ENCODE results near the gene TBX1.

TBX1 gene

GRCh38 chr22:19796160-19796559, 35.6 kb downstream of the TBX1 start:
- H3K36me3 Mint-ChIP-seq (ENCODE audit: low read depth), result peaks cover 9% of the 10 kb centered on the region
- no peak overlapping the region for H3K4me3 Mint-ChIP-seq
- H3K4me1 Mint-ChIP-seq (ENCODE audit: low read depth), result no peaks in the 10 kb centered on the region
- no peak overlapping the region for H3K27ac Mint-ChIP-seq
- peaks cover 6% of the 10 kb centered on the region for H3K9me3 Mint-ChIP-seq
- no peaks in the 10 kb centered on the region for H3K27me3 Mint-ChIP-seq (ENCODE audit: low read depth)

DNA sequence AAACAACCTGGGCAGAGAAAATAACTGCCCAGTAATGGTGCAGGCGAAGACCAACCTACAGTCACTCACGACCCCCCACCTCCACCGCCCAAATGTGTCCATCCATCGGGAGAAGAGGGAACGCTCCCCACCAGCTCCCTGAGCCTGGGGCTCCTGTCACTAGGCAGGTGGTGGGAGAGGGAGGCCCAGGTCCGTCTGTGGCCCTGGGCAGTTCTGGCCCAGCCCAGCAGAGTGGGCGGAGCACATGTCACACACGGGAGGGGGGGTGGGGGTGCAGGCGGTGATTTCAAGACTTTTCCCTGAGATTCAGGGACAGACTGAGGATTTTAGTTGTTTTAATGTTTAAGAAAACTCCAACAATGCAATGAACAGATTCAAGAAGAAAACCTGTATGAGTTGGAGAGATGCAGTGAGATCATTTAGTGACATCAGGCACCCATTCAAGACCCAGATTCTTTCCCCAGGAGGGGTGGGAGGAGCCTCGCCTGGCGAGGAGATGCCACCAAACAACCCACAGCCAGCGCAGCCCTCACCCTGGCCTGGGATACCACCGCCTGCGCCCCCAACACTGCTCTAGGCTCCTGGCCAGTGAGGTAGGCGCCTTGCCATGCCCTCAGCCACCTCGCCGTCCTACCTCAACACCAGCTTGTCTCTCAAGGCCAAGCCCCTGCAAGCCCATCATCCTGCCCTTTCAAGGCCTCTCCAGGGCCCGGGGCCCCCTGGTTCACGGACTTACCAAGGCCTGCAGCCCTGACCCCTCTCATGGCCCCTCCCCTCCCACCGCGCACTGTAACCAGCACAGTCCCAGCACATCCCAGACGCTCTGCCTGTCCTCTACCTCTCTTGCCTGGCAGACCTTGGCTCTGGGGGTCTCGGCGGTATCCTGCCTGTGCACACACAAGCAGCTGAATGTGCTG, 36.8 kb downstream of the TBX1 start:
- H3K4me1 Mint-ChIP-seq (ENCODE audit: low read depth), result no peaks in the 10 kb centered on the region
- no peak overlapping the region for H3K4me3 Mint-ChIP-seq
- no peaks in the 10 kb centered on the region for H3K27me3 Mint-ChIP-seq (ENCODE audit: low read depth)
- no peak overlapping the region for H3K27ac Mint-ChIP-seq
- H3K36me3 Mint-ChIP-seq (ENCODE audit: low read depth), result peaks cover 6% of the 10 kb centered on the region
- no peaks in the 10 kb centered on the region for H3K9me3 Mint-ChIP-seq

GRCh38 chr22:19798003-19798665, 37.6 kb downstream of the TBX1 start:
- H3K9me3 Mint-ChIP-seq, result no peaks in the 10 kb centered on the region
- H3K4me3 Mint-ChIP-seq, result no peak overlapping the region
- H3K36me3 Mint-ChIP-seq (ENCODE audit: low read depth), result peaks cover 6% of the 10 kb centered on the region
- H3K4me1 Mint-ChIP-seq (ENCODE audit: low read depth), result no peaks in the 10 kb centered on the region
- H3K27ac Mint-ChIP-seq, result no peak overlapping the region
- no peaks in the 10 kb centered on the region for H3K27me3 Mint-ChIP-seq (ENCODE audit: low read depth)

DNA sequence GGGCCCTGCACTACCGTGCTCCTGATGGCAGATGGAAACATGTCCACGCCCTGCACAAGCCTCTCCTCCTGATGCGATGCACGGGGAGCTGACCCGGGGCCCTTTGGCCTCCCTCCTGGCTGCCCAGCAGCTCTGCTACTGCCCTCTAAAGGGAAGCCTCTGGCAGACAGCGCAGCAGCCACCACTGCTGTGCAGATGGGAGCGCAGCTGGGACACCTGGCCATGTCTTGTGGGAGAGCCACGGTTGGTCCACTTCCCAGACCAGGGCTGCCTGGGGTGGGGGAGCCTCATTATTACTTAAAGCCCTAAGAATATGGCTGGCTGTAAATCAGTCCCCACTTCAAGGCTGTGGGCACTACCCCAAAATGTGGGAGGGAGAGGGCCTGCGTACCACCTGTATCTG, 38.3 kb downstream of the TBX1 start:
- H3K27me3 Mint-ChIP-seq (ENCODE audit: low read depth), result no peaks in the 10 kb centered on the region
- no peaks in the 10 kb centered on the region for H3K36me3 Mint-ChIP-seq (ENCODE audit: low read depth)
- no peak overlapping the region for H3K27ac Mint-ChIP-seq

GRCh38 chr22:19799322-19800190, 39.0 kb downstream of the TBX1 start:
- Mint-ChIP-seq H3K36me3 (ENCODE audit: low read depth) (no peaks in the 10 kb centered on the region), H3K27me3 (ENCODE audit: low read depth) (no peaks in the 10 kb centered on the region), H3K4me3 (no peak overlapping the region), H3K4me1 (ENCODE audit: low read depth) (no peaks in the 10 kb centered on the region), H3K27ac (no peak overlapping the region), H3K9me3 (no peaks in the 10 kb centered on the region)

More for the DNA sequence above, 38.3 kb downstream of the TBX1 start:
- H3K4me1 Mint-ChIP-seq (ENCODE audit: low read depth), result no peaks in the 10 kb centered on the region
- H3K9me3 Mint-ChIP-seq, result no peaks in the 10 kb centered on the region
- no peak overlapping the region for H3K4me3 Mint-ChIP-seq

DNA sequence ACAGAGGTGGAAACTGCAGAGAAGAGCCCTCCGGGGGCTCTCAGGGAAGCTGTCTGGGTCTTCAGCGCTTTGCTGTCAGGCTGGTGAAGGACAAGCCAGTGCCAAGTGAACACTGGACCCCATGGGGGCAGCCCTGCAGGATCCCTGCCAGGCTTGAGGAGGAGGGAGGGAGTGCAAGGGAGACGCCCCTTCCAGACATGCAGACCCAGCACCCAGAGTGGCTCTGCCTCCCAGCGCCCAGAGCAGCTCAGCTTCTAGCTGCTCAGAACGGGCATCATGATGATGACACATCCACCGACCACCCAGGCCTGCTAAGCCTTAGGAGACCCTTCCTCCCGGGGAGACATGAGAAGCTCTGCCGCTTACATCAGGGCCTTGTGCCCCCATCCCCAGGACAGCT, 39.7 kb downstream of the TBX1 start:
- H3K4me1 Mint-ChIP-seq (ENCODE audit: low read depth), result no peaks in the 10 kb centered on the region

DNA sequence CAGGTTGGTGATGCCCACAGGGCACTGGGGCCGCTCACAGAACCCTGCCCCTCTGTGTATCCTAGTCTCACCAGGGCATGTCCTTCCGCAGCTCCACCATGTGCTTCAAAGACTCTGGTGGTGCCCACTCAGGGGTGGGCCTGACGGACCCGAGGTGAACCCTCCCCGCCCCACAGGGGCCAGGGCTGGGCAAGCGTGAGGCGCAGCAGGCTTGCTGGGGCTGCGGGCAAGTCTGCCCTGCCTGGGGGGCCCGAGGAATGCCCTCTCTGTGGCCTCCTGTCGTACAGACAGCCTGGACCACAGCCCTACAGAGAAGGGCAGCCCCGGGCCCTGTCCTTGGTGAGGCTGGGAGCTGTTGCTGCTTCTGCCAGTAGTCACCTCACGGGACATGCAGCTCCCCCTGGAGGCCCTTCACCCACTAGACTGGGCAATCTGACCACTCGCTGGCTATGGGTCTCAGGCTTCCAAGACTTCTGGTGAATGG, 40.2 kb downstream of the TBX1 start:
- no peaks in the 10 kb centered on the region for H3K4me1 Mint-ChIP-seq (ENCODE audit: low read depth)
- no peak overlapping the region for H3K4me3 Mint-ChIP-seq
- H3K36me3 Mint-ChIP-seq (ENCODE audit: low read depth), result no peaks in the 10 kb centered on the region
- no peaks in the 10 kb centered on the region for H3K27me3 Mint-ChIP-seq (ENCODE audit: low read depth)
- H3K27ac Mint-ChIP-seq, result no peak overlapping the region
- no peaks in the 10 kb centered on the region for H3K9me3 Mint-ChIP-seq

More for the DNA sequence above, 39.7 kb downstream of the TBX1 start:
- H3K36me3 Mint-ChIP-seq (ENCODE audit: low read depth), result no peaks in the 10 kb centered on the region
- H3K27me3 Mint-ChIP-seq (ENCODE audit: low read depth), result no peaks in the 10 kb centered on the region
- no peak overlapping the region for H3K27ac Mint-ChIP-seq
- H3K4me3 Mint-ChIP-seq, result no peak overlapping the region
- H3K9me3 Mint-ChIP-seq, result no peaks in the 10 kb centered on the region

- Mint-ChIP-seq H3K27me3 (ENCODE audit: low read depth) (no peaks in the 10 kb centered on the region), H3K36me3 (ENCODE audit: low read depth) (no peaks in the 10 kb centered on the region), H3K4me3 (no peak overlapping the region), H3K27ac (no peak overlapping the region), H3K4me1 (ENCODE audit: low read depth) (no peaks in the 10 kb centered on the region), H3K9me3 (no peaks in the 10 kb centered on the region)
Measured at GRCh38 chr22:19801340-19802000, 40.9 kb downstream of the TBX1 start.

DNA sequence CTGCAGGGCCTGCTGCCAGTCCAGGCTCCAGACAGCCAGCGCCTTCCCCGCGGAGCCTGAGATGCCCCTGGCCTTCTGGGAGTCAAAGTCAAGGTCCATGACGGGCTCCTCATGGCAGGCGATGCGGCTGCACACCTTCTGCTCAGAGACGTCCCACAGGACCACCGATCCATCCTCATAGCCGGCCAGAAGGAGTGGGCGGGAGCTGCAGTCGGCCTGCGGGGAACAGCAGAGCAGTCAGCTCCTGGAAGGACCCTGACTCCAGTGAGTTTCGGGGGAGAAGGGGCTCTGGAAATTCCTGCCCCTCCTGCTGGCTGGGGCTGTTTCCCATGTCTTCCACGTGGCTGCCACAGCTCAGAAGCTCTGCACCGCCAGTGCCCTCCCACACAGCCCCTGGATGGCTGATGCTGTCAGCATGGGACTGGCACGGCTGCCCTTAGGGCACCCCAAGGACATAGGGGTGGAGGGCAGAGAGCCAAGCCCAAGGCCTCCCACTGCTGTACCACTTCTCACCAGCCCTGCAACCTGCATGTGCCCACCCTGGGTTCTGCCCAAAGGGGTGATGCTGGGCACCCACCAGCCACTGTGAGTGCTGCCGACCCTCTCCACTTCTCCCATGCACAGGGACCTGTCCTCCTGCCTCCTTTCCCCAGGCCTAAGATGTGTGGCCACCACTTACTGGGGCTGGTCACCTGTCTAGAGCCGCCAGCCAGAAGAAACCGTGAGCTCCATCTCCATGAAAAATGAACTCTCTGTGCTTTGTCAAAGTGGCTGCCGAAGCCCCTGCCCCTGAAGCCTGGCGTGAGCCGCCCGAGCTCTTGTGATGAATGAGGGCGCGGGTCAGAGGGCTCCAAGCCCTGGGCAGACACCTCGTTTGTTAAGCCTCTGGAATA, 41.7 kb downstream of the TBX1 start:
- no peaks in the 10 kb centered on the region for H3K27me3 Mint-ChIP-seq (ENCODE audit: low read depth)
- H3K9me3 Mint-ChIP-seq, result no peaks in the 10 kb centered on the region
- H3K4me3 Mint-ChIP-seq, result no peak overlapping the region
- H3K36me3 Mint-ChIP-seq (ENCODE audit: low read depth), result no peaks in the 10 kb centered on the region
- no peaks in the 10 kb centered on the region for H3K4me1 Mint-ChIP-seq (ENCODE audit: low read depth)
- no peak overlapping the region for H3K27ac Mint-ChIP-seq

- no peak overlapping the region for H3K4me3 Mint-ChIP-seq
- no peaks in the 10 kb centered on the region for H3K9me3 Mint-ChIP-seq
- H3K27me3 Mint-ChIP-seq (ENCODE audit: low read depth), result no peaks in the 10 kb centered on the region
- H3K36me3 Mint-ChIP-seq (ENCODE audit: low read depth), result no peaks in the 10 kb centered on the region
- H3K27ac Mint-ChIP-seq, result no peak overlapping the region
- H3K4me1 Mint-ChIP-seq (ENCODE audit: low read depth), result no peaks in the 10 kb centered on the region
Measured at GRCh38 chr22:19802894-19803735, 42.5 kb downstream of the TBX1 start.

DNA sequence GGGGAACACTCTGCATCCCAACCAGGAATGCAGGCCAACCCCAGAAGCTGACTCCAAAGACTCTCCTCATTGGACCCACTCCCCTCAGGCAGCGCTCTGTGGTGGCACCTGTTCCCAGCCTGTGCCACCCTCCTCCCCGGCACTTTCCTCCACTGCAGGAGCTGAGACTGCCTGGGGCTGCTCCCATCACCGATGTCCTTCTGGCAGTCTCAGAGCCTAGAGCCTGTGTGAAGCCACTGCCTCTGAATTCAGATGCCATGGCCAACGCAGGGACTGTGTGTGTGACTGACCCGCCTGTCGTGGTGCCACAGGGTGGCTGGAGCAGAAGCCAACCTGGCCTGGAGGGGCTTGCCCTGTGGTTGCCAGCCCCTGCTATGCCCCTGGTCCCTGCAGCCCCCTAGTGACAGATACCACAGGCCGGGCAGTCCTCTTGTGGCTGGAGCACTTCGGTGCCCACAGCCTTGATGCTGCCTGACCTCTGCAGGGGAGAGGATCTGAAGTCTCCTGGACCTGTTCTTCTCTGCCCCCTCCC, 43.2 kb downstream of the TBX1 start:
- Mint-ChIP-seq H3K36me3 (ENCODE audit: low read depth) (no peaks in the 10 kb centered on the region), H3K4me3 (no peak overlapping the region), H3K27ac (no peak overlapping the region), H3K9me3 (no peaks in the 10 kb centered on the region), H3K27me3 (ENCODE audit: low read depth) (no peaks in the 10 kb centered on the region), H3K4me1 (ENCODE audit: low read depth) (no peaks in the 10 kb centered on the region)

- no peaks in the 10 kb centered on the region for H3K4me1 Mint-ChIP-seq (ENCODE audit: low read depth)
- no peaks in the 10 kb centered on the region for H3K36me3 Mint-ChIP-seq (ENCODE audit: low read depth)
- no peak overlapping the region for H3K27ac Mint-ChIP-seq
- H3K9me3 Mint-ChIP-seq, result no peaks in the 10 kb centered on the region
- H3K4me3 Mint-ChIP-seq, result no peak overlapping the region
- no peaks in the 10 kb centered on the region for H3K27me3 Mint-ChIP-seq (ENCODE audit: low read depth)
Measured at GRCh38 chr22:19805821-19806212, 45.2 kb downstream of the TBX1 start.
